GM18951 (cell line): ENCODE data around the gene NHS.
"Not testable (repeated sequence)": the region's sequence is repeated elsewhere in the genome, so short reads cannot be mapped to it uniquely, and the experiment has no call there.

ENCODE experiments used
- POLR2A ChIP-seq: IDR thresholded peaks from 4 replicates; pipeline ENCODE4 v1.6.1; 2011; ENCODE audit warnings: mild to moderate bottlenecking; ENCODE audit not compliant: insufficient read length, insufficient read depth; ENCODE audit errors: extremely low read depth
- in situ Hi-C: fragments of 300-500 bp; cut with MboI; formaldehyde crosslinking; loops from one replicate; pipeline ENCODE4 v1.12.0; 2022; ENCODE audit warnings: low sequenced_read_pairs, mixed read lengths, inconsistent platforms; ENCODE audit not compliant: unreplicated experiment

Gene NHS

GRCh38 chrX:17500145-17500579, 125.2 kb downstream of the NHS start:
- TF ChIP-seq POLR2A = no peak
- in situ Hi-C loops = no loop called here

- in situ Hi-C loops = no loop called here
- no peak for TF ChIP-seq POLR2A
Measured at GRCh38 chrX:17501746-17502145, 126.7 kb downstream of the NHS start.

GRCh38 chrX:17506352-17506751, 131.4 kb downstream of the NHS start:
- in situ Hi-C loops = not testable (repeated sequence)

- no peak for TF ChIP-seq POLR2A
- in situ Hi-C loops = no loop called here
Measured at GRCh38 chrX:17511556-17511955, 136.6 kb downstream of the NHS start.

DNA sequence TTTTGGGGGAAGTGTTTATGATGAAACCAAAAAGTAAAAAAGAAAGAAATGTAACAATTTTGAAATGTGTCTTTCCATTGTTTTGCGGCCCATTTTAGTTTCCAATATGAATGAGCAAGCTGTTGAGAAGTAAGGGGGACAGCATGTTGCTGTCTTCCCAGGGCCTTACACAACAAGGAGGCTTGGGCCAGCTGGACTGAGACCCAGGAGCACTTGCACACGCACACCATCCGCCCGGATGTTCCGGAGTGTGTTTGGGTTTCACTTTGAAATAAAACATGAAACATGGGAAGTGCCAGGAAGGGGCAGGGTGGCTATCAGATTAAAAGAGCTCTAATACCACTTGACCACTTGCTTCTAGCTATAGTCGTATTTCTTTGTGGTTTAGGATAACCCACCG, 144.4 kb downstream of the NHS start:
- no peak for TF ChIP-seq POLR2A
- in situ Hi-C loops = no loop called here

DNA sequence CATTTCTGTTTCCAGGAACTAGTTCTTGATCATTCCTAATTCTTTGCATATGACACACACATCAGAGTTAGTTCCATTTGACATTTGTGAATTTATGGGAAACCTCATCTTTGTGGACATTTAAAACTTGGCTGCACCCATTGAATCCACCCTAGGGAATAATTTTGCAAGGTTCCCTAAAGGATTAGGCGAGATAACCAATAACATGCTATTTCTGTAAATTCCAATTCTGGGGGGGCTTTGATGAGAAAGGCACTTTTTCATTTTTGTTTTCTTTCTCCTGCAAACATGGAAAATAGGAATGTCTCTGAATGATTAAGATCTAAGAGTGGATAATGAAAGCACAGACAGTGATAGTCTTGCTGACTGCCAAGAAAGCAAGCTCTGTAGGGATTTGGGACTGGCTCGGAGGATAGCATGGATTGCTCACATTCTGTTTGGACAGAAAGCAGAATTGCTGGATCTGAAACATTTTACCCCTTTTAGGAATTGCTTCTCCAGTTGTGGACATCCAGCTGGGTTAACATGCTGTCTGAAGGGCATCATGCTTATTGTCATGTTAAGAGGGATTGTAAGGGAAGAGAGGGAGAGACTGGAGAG, 145.1 kb downstream of the NHS start:
- TF ChIP-seq POLR2A = no peak
- in situ Hi-C loops = no loop called here

GRCh38 chrX:17521871-17522693, 147.1 kb downstream of the NHS start:
- in situ Hi-C loops = no loop called here
- TF ChIP-seq POLR2A = no peak

DNA sequence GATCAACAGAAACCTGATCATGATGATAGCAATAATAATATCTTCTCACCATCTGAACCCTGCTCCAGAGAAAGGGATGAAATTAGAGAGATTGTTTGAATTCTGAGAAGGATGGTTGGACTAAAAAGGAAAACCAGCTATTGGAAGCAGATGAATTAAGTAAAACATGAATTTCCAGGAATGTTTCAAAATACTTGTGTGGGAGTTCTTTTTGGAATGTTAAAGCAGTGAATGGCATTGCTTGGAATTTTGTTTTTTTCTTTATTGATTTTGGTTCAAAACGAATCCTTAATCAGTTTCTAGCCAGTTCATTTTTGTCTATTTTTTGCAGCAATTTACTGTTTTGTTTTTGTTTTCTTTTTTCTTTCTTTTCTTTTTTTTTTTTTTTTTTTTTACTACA, 150.3 kb downstream of the NHS start:
- in situ Hi-C loops = loop anchor here (25.0 kb wide), 1 partner anchor 162 kb away; no protein-coding TSS in a partner anchor
- TF ChIP-seq POLR2A = no peak

- TF ChIP-seq POLR2A = no peak
- in situ Hi-C loops = loop anchor here (25.0 kb wide), 1 partner anchor 161 kb away; no protein-coding TSS in a partner anchor
Measured at GRCh38 chrX:17525762-17526555, 151.0 kb downstream of the NHS start.

DNA sequence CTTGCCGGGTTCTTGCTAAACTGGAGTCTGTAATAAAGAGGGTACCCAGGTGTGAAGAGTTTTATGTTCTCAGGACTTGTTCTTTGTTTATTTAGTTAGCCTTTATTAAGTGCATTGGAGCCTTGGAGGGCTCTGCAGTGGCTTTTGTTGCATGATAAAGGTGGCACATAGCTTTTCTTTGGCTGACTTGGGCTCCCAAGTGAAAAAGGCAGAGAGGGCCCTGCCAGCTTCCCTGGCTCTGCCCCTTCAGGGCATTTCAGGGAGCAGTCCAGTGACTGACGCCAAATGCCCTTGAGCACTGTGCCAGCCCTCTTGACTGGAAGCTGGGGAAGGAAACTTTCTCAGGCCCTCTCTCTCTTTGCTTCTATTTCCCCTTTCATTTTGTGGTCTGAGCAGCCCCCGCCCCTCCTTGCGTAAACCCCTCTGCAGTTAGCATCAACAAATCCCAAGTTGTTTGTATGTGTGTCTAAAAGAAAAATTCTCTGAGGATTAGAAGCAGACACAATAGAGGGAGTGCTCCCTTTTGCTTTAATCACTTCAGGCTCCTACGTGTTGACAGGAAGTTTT, 152.2 kb downstream of the NHS start:
- no peak for TF ChIP-seq POLR2A
- in situ Hi-C loops = loop anchor here (25.0 kb wide), 1 partner anchor 160 kb away; no protein-coding TSS in a partner anchor

GRCh38 chrX:17527922-17528321, 152.9 kb downstream of the NHS start:
- in situ Hi-C loops = loop anchor here (25.0 kb wide), 1 partner anchor 159 kb away; no protein-coding TSS in a partner anchor
- TF ChIP-seq POLR2A = no peak

DNA sequence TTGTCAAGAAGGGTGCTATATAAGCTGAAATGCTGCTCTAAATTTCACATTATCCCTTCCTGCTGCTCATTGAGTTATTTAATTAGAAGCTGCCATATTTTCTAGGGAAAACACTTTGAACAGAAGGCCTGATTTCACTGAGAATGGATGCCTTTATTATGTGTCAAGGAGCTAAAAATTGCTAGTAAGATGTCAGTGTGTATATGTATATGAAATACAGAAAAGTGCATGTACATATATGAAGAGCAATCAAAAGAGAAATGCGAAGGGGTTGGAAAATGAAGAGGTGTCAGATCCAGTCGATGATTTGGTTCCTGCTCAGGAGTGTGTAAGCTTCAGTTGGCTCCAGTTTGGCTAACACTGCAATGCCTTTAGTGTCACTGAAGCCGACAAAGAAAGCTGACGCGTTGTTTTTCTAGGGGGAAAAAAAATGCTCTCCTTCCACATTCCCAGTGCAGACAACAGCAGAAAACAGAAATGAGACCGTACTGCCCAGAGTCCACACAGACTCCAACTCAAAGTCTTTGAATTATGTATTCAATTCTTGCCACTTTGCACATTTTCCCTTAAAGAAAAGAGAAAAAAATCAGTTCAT, 154.2 kb downstream of the NHS start:
- TF ChIP-seq POLR2A = no peak
- in situ Hi-C loops = loop anchor here (25.0 kb wide), 1 partner anchor 158 kb away; no protein-coding TSS in a partner anchor
